PC-9 (cell line): ENCODE measurements around the gene ANKRD24. TPM values are rescaled to one million over a fixed set of nuclear protein-coding genes. Genes with fewer than 3 reads are reported as not detected.

ENCODE experiments used
- total RNA-seq: library from RNA; stranded (reverse); gene quantifications from 2 replicates; pipeline ENCODE4 v1.2.3, GENCODE V29; 2021

Gene ANKRD24
- total RNA-seq, 1 experiment from 2014 or later: 0.79 TPM

Other genes with a start within 250 kb of the ANKRD24 start
- gene NMRK2, start 249.6 kb upstream of the ANKRD24 start, total RNA-seq: not detected in 2 replicates
- 38.1 and 46.5 TPM in 2 replicates for gene DAPK3, start 211.6 kb upstream of the ANKRD24 start, total RNA-seq
- gene EEF2, start 197.2 kb upstream of the ANKRD24 start, total RNA-seq: 1,471 and 1,742 TPM in 2 replicates
- 25.5 and 26.5 TPM in 2 replicates for gene PIAS4, start 175.0 kb upstream of the ANKRD24 start, total RNA-seq
- 41.2 and 48.2 TPM in 2 replicates for gene ZBTB7A, start 115.8 kb upstream of the ANKRD24 start, total RNA-seq
- 160 and 211 TPM in 2 replicates for gene MAP2K2, start 58.6 kb upstream of the ANKRD24 start, total RNA-seq
- gene CREB3L3, start 29.1 kb upstream of the ANKRD24 start, total RNA-seq: not detected in 2 replicates
- gene SIRT6, start 126 bp upstream of the ANKRD24 start, total RNA-seq: 22.2 and 23.2 TPM in 2 replicates
- not detected in 2 replicates for gene EBI3, start 46.8 kb downstream of the ANKRD24 start, total RNA-seq
- 8.7 and 11.0 TPM in 2 replicates for gene YJU2, start 64.4 kb downstream of the ANKRD24 start, total RNA-seq
- gene SHD, start 96.6 kb downstream of the ANKRD24 start, total RNA-seq: not detected in 2 replicates
- not detected in 2 replicates for gene TMIGD2, start 119.7 kb downstream of the ANKRD24 start, total RNA-seq
- not detected in 2 replicates for gene FSD1, start 121.9 kb downstream of the ANKRD24 start, total RNA-seq
- gene STAP2, start 156.1 kb downstream of the ANKRD24 start, total RNA-seq: 26.9 and 29.8 TPM in 2 replicates
- gene MPND, start 160.9 kb downstream of the ANKRD24 start, total RNA-seq: 12.6 and 19.1 TPM in 2 replicates
- 45.8 and 49.2 TPM in 2 replicates for gene SH3GL1, start 217.9 kb downstream of the ANKRD24 start, total RNA-seq
- gene CHAF1A, start 220.0 kb downstream of the ANKRD24 start, total RNA-seq: 24.3 and 30.0 TPM in 2 replicates